Nephron progenitor cell (in vitro differentiated cells): ENCODE measurements around the gene KCMF1.
A peak's percentile ranks its signal among the peaks of the same experiment; 100 is the strongest.

Experiments used
- DNase-seq: peaks from one replicate; pipeline ENCODE4 v3.0.0; 2021
- H3K27ac Mint-ChIP-seq: 2 replicates; pipeline ENCODE4 v1.8.0; 2021; ENCODE audit warnings: mild to moderate bottlenecking, moderate library complexity, mixed read lengths
- H3K27me3 Mint-ChIP-seq: 2 replicates; pipeline ENCODE4 v1.8.0; 2021; ENCODE audit warnings: mild to moderate bottlenecking, low read depth, mixed read lengths; ENCODE audit not compliant: poor library complexity
- H3K36me3 Mint-ChIP-seq: 2 replicates; pipeline ENCODE4 v1.8.0; 2021; ENCODE audit warnings: low read depth, mixed read lengths
- H3K4me1 Mint-ChIP-seq: 2 replicates; pipeline ENCODE4 v1.8.0; 2021; ENCODE audit warnings: mixed read lengths
- H3K4me3 Mint-ChIP-seq: 2 replicates; pipeline ENCODE4 v1.8.0; 2021; ENCODE audit warnings: mild to moderate bottlenecking, moderate library complexity, mixed read lengths
- H3K9me3 Mint-ChIP-seq: 2 replicates; pipeline ENCODE4 v1.8.0; 2021; ENCODE audit warnings: mild to moderate bottlenecking, moderate library complexity, mixed read lengths
- CTCF ChIP-seq: fragments of 200-600 bp; sonication (generic); IDR thresholded peaks from 2 replicates; pipeline ENCODE4 v1.5.0; 2021; ENCODE audit warnings: antibody characterized with exemption

KCMF1 gene

GRCh38 chr2:84970868-84971509 is at the start of gene KCMF1:
Gene KCMF1 (plus strand): TSS chr2:84971161. CDS start chr2:84971452, 291 bp downstream.
- H3K36me3 Mint-ChIP-seq, result peaks cover 29% of the 10 kb centered on the region
- peak; percentile 80 for DNase-seq
- peak within 1 kb of the TSS; percentile 99 for H3K27ac Mint-ChIP-seq
- no peaks in the 10 kb centered on the region for H3K27me3 Mint-ChIP-seq
- TF ChIP-seq CTCF, result no peak
- no peaks in the 10 kb centered on the region for H3K9me3 Mint-ChIP-seq
- peak within 1 kb of the TSS; percentile 97 for H3K4me3 Mint-ChIP-seq
- peaks cover 49% of the 10 kb centered on the region for H3K4me1 Mint-ChIP-seq

GRCh38 chr2:84923009-84923408 is 48.0 kb upstream of the KCMF1 start:
- H3K27ac Mint-ChIP-seq, result no peak overlapping the region

GRCh38 chr2:84924173-84925106 is 46.5 kb upstream of the KCMF1 start:
- H3K4me3 Mint-ChIP-seq, result no peak overlapping the region
- H3K9me3 Mint-ChIP-seq, result no peaks in the 10 kb centered on the region
- no peaks in the 10 kb centered on the region for H3K27me3 Mint-ChIP-seq
- H3K36me3 Mint-ChIP-seq, result no peaks in the 10 kb centered on the region
- no peak for DNase-seq
- peak overlapping the region; percentile 50 for H3K27ac Mint-ChIP-seq
- peaks cover 28% of the 10 kb centered on the region for H3K4me1 Mint-ChIP-seq
- TF ChIP-seq CTCF, result no peak

More at GRCh38 chr2:84923009-84923408, 48.0 kb upstream of the KCMF1 start:
- no peaks in the 10 kb centered on the region for H3K9me3 Mint-ChIP-seq
- no peak for TF ChIP-seq CTCF
- H3K36me3 Mint-ChIP-seq, result no peaks in the 10 kb centered on the region
- H3K27me3 Mint-ChIP-seq, result no peaks in the 10 kb centered on the region
- no peak overlapping the region for H3K4me3 Mint-ChIP-seq
- DNase-seq, result no peak
- peaks cover 30% of the 10 kb centered on the region for H3K4me1 Mint-ChIP-seq

GRCh38 chr2:84925336-84925723 is 45.6 kb upstream of the KCMF1 start:
- no peak for TF ChIP-seq CTCF
- Mint-ChIP-seq H3K36me3 (no peaks in the 10 kb centered on the region), H3K4me3 (no peak overlapping the region), H3K9me3 (no peaks in the 10 kb centered on the region), H3K27me3 (no peaks in the 10 kb centered on the region), H3K4me1 (peaks cover 21% of the 10 kb centered on the region), H3K27ac (no peak overlapping the region)
- DNase-seq, result no peak

- peak; percentile 98 for TF ChIP-seq CTCF
- Mint-ChIP-seq H3K4me3 (peak overlapping the region; percentile 79), H3K36me3 (no peaks in the 10 kb centered on the region), H3K4me1 (peaks cover 21% of the 10 kb centered on the region), H3K27me3 (no peaks in the 10 kb centered on the region), H3K9me3 (no peaks in the 10 kb centered on the region), H3K27ac (no peak overlapping the region)
- peak; percentile 98 for DNase-seq
Measured at GRCh38 chr2:84925724-84926376, 45.1 kb upstream of the KCMF1 start.
